Sigmoid colon (tissue), 4 donors: ENCODE data around the gene RELL1.

Experiments used
- CTCF ChIP-seq, 4 experiments: fragments of 450-650 bp in 3 of 4; fragments of 200-600 bp in 1 of 4; IDR thresholded peaks; one replicate each; pipeline ENCODE4 v1.5.1; 2016 to 2019; ENCODE audit warnings: antibody characterized with exemption in 4 of 4, mild to moderate bottlenecking in 3 of 4, moderate library complexity in 2 of 4
- POLR2A ChIP-seq, 2 donors: fragments of 450-650 bp; IDR thresholded peaks; one replicate each; pipeline ENCODE4 v1.6.1; 2016; ENCODE audit warnings: antibody characterized with exemption in 2 of 2, mild to moderate bottlenecking in 2 of 2, moderate library complexity in 2 of 2
- POLR2AphosphoS5 ChIP-seq, 4 donors: sonication (generic); formaldehyde crosslinking; IDR thresholded peaks; one replicate each; pipeline ENCODE4 v1.6.1; 2017; ENCODE audit warnings: antibody characterized with exemption in 4 of 4

DNA sequence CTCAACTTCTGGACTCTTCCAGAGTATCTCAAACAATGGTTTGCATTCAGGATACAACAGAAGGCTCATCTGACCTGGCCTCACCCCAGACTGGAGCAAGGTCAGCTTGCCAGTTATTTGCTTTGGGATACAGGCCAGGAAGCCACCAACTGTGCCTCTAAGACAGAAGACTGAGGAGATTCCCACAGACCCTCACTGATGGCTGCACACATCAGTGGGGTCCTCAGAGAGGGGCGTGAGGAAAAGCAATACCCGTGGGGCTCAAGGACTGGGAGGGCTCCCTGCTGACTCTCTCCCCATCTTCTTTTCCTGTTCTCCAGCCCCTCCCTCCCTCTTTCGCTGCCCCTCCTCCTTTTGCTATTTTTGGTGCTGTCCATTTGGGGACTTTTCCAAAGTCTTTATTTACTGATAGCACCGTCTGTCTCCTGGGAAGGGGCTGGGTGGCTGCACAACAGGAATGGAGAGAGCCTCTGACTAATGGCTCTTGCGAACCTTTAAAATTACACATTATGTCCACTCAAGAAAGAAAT, 23.2 kb downstream of the RELL1 start:
- TF ChIP-seq CTCF (IDR thresholded peaks at IDR 0.05) (no peak), POLR2A (IDR thresholded peaks at IDR 0.05) (no peak), POLR2AphosphoS5 (IDR thresholded peaks at IDR 0.05) (no peak)
